GM12878 (cell line): ENCODE results near the gene SHISA3. TPM values are rescaled to one million over a fixed set of nuclear protein-coding genes. Genes with fewer than 3 reads are reported as not detected.

ENCODE experiments used
- ATAC-seq: fragments of 200-7000 bp; cut with Tn5 transposase; 3 replicates; pipeline ENCODE4 v1.9.1; 2020; ENCODE audit warnings: mild to moderate bottlenecking, moderate library complexity
- BruUV-seq: library from RNA; stranded (reverse); fragments of 400-500 nt; replicated peaks from 2 replicates; lab custom pipeline; 2021; lab: Mats Ljungman, UMichigan
- CTCF ChIA-PET: fragments of 300-600 bp; sonication (Branson Sonifier 250); formaldehyde crosslinking; extraction: SDS; loops from one replicate; lab custom pipeline; 2021; ENCODE audit warnings: inconsistent platforms; lab: Yijun Ruan, JAX
- POLR2A ChIA-PET: fragments of 350-600 bp; formaldehyde crosslinking; extraction: SDS; loops from one replicate; lab custom pipeline; 2021; ENCODE audit warnings: inconsistent platforms; lab: Charles Lee
- RAD21 ChIA-PET: fragments of 300-600 bp; sonication (Branson Sonifier 250); formaldehyde crosslinking; loops from one replicate; lab custom pipeline; 2023; ENCODE audit warnings: antibody characterized with exemption; ENCODE audit not compliant: unreplicated experiment; lab: Charles Lee
- SMC1A ChIA-PET: fragments of 300-600 bp; sonication (Branson Sonifier 250); formaldehyde crosslinking; loops from one replicate; lab custom pipeline; 2023; ENCODE audit not compliant: unreplicated experiment, uncharacterized antibody; lab: Charles Lee
- DNase-seq: peaks from one replicate; pipeline ENCODE4 v3.0.0-alpha.2; 2011; ENCODE audit warnings: low read depth, low spot score
- FAIRE-seq: peaks from 3 replicates; lab custom pipeline; 2011; peaks lifted over from hg19 to GRCh38; lab: Jason Lieb, UNC
- H2AFZ ChIP-seq: 2 replicates; pipeline ENCODE4 v1.6.0; 2011; ENCODE audit warnings: low read depth, low read length, control low read depth; ENCODE audit not compliant: control insufficient read depth
- H3K27ac ChIP-seq: 2 replicates; pipeline ENCODE4 v1.5.1; 2011; ENCODE audit warnings: control low read depth; ENCODE audit not compliant: control insufficient read depth, insufficient read depth
- H3K27me3 ChIP-seq, 2 experiments: replicated peaks in 1 of 2; 2 replicates each; pipeline versions ENCODE4 v1.6.0 to v1.6.1; 2011; ENCODE audit warnings: low read length in 1 of 2; ENCODE audit not compliant: control insufficient read depth in 2 of 2, insufficient read depth in 2 of 2
- H3K36me3 ChIP-seq, 2 experiments: 2 replicates each; pipeline ENCODE4 v1.5.1; 2011; ENCODE audit warnings: low read length in 1 of 2; ENCODE audit not compliant: control insufficient read depth in 2 of 2, insufficient read depth in 2 of 2
- H3K4me1 ChIP-seq: 2 replicates; pipeline ENCODE4 v1.6.1; 2011; ENCODE audit warnings: mild to moderate bottlenecking, low read length, moderate library complexity, mixed read lengths; ENCODE audit not compliant: control insufficient read depth, insufficient read depth
- H3K4me2 ChIP-seq: 2 replicates; pipeline ENCODE4 v1.6.0; 2011; ENCODE audit warnings: control low read depth; ENCODE audit not compliant: control insufficient read depth, insufficient read depth
- H3K4me3 ChIP-seq: fragments of 200-600 bp; sonication (generic); 2 replicates; pipeline ENCODE4 v1.5.1; 2016
- H3K79me2 ChIP-seq: 2 replicates; pipeline ENCODE4 v1.6.0; 2011; ENCODE audit warnings: low read length; ENCODE audit not compliant: control insufficient read depth, insufficient read depth
- H3K9ac ChIP-seq: 2 replicates; pipeline ENCODE4 v1.8.0; 2011; ENCODE audit warnings: low read length, control low read depth, mixed read lengths; ENCODE audit not compliant: control insufficient read depth, insufficient read depth
- H3K9me3 ChIP-seq: replicated peaks from 3 replicates; pipeline ENCODE4 v1.5.1; 2011; ENCODE audit warnings: mild to moderate bottlenecking, low read length; ENCODE audit not compliant: control insufficient read depth, insufficient read depth
- H4K20me1 ChIP-seq: 2 replicates; pipeline ENCODE4 v1.6.0; 2011; ENCODE audit not compliant: control insufficient read depth, insufficient read depth
- BHLHE40 ChIP-seq, 2 experiments: fragments of 450-650 bp in 1 of 2; IDR thresholded peaks; 2 replicates each; pipeline ENCODE4 v1.6.1; 2011 to 2017; ENCODE audit warnings: low read depth in 2 of 2, borderline replicate concordance in 1 of 2, improper control_type of control experiment in 1 of 2, low read length in 1 of 2, mild to moderate bottlenecking in 1 of 2
- BRCA1 ChIP-seq: IDR thresholded peaks from 2 replicates; pipeline ENCODE4 v1.6.1; 2011; ENCODE audit warnings: low read depth, low read length, improper control_type of control experiment
- CEBPB ChIP-seq, 2 experiments: fragments of 150-350 bp in 1 of 2; IDR thresholded peaks; 2 replicates each; pipeline ENCODE4 v1.6.1; 2012 to 2014; ENCODE audit warnings: low read depth in 2 of 2, low read length in 2 of 2, borderline replicate concordance in 1 of 2, inconsistent platforms in 1 of 2
- ETV6 ChIP-seq, 2 experiments: fragments of 450-650 bp in 1 of 2; IDR thresholded peaks in 1 of 2; conservative IDR thresholded peaks in 1 of 2; 2 replicates each; pipeline ENCODE4 v1.6.1; 2014; ENCODE audit warnings: antibody characterized with exemption in 1 of 2, borderline replicate concordance in 1 of 2, low read depth in 1 of 2, mild to moderate bottlenecking in 1 of 2, moderate library complexity in 1 of 2
- FOS ChIP-seq: IDR thresholded peaks from 3 replicates; pipeline ENCODE4 v1.6.1; 2011; ENCODE audit warnings: borderline replicate concordance; ENCODE audit not compliant: insufficient read length; ENCODE audit errors: extremely low read depth
- JUNB ChIP-seq: IDR thresholded peaks from 2 replicates; pipeline ENCODE4 v1.6.1; 2016; ENCODE audit warnings: antibody characterized with exemption, mild to moderate bottlenecking
- MYC ChIP-seq: IDR thresholded peaks from 2 replicates; pipeline ENCODE4 v1.6.1; 2011; ENCODE audit warnings: mild to moderate bottlenecking, low read length, moderate library complexity, inconsistent platforms; ENCODE audit not compliant: insufficient read depth, insufficient replicate concordance, insufficient read length, severe bottlenecking
- NFYB ChIP-seq: IDR thresholded peaks from 2 replicates; pipeline ENCODE4 v1.6.1; 2011; ENCODE audit warnings: low read depth, mild to moderate bottlenecking, low read length, improper control_type of control experiment, moderate library complexity; ENCODE audit not compliant: insufficient read depth
- ZBTB4 ChIP-seq: fragments of 450-650 bp; formaldehyde crosslinking; IDR thresholded peaks from 2 replicates; pipeline ENCODE4 v1.4.0; 2022; ENCODE audit warnings: mild to moderate bottlenecking, moderate library complexity
- WGBS: methylation state at CpG from one replicate; pipeline ENCODE4 v1.1.6; 2016; ENCODE audit warnings: low lambda C conversion rate; ENCODE audit not compliant: insufficient replicate concordance, insufficient coverage; ENCODE audit errors: missing lambda C conversion rate; 5-methylcytosine and 5-hydroxymethylcytosine counted together
- in situ Hi-C: fragments of 300-500 bp; cut with MboI; formaldehyde crosslinking; loops from 9 replicates; pipeline ENCODE4 v1.14.3; 2018; ENCODE audit warnings: mixed read lengths
- intact Hi-C: fragments of 100-400 bp; cut with micrococcal nuclease; formaldehyde crosslinking; loops from one replicate; pipeline ENCODE4 v1.14.2; 2022; ENCODE audit not compliant: unreplicated experiment
- polyA plus RNA-seq, 11 experiments: library from polyadenylated mRNA; depleted of rRNA in 4 of 11; unstranded in 6 of 11; stranded (reverse) in 5 of 11; fragments of >200 nt; fragmentation: Nextera tagmentation in 4 of 11; fragmentation: Illumina TruSeq in 1 of 11; extraction: Ambion mirVana in 4 of 11; extraction: Trizol in 1 of 11; gene quantifications; 1 replicate in 1 of 11; 2 replicates in 10 of 11; pipeline versions ENCODE4 v1.2.1 to v1.2.3, GENCODE V29; 2011 to 2016; ENCODE audit warnings: inconsistent platforms in 2 of 11, missing spikeins in 2 of 11, low read depth in 1 of 11
- total RNA-seq, 4 experiments: library from RNA; depleted of rRNA in 3 of 4; stranded (reverse); fragments of >200 nt in 3 of 4; fragmentation: Illumina TruSeq in 1 of 4; extraction: Trizol in 1 of 4; gene quantifications; 2 replicates each; pipeline versions ENCODE4 v1.2.1 to v1.2.3, GENCODE V29; 2013 to 2021

SHISA3 gene
- total and polyA plus RNA-seq, 10 of the 15 experiments (the other 5 are each of a cell fraction or from before 2014, with no cell fraction given): 0.03 to 7.2 (median 4.4) TPM

- in situ Hi-C loops (no loop called here), intact Hi-C loops (loop anchor here (5.0 kb wide), 1 partner anchor 77 kb away; no protein-coding TSS in a partner anchor)
- FAIRE-seq (no peak), ATAC-seq (no peak), DNase-seq (no peak)
- ChIA-PET POLR2A (no interaction called here), RAD21 (no interaction called here), CTCF (interaction anchor here (0.7 to 1.4 kb wide), 3 partner anchors 19 to 159 kb away, joined by 3 to 7 read pairs (median 5); no protein-coding TSS in a partner anchor), SMC1A (interaction anchor here (1.2 to 1.8 kb wide), 2 partner anchors 17 to 59 kb away, joined by 3 to 4 read pairs; no protein-coding TSS in a partner anchor)
- Histone ChIP-seq H2AFZ (no peak overlapping the region), H3K79me2 (no peaks in the 10 kb centered on the region), H3K4me3 (no peak overlapping the region), H3K9me3 (no peaks in the 10 kb centered on the region), H3K9ac (no peak overlapping the region), H3K27ac (no peak overlapping the region), H3K36me3 (peaks cover 2 to 21% of the 10 kb centered on the region in 2 experiments), H3K4me2 (no peak overlapping the region), H3K27me3 (no peaks in the 10 kb centered on the region), H4K20me1 (no peaks in the 10 kb centered on the region), H3K4me1 (no peaks in the 10 kb centered on the region)
- TF ChIP-seq ZBTB4 (CRISPR knock-in tag): no peak
- TF ChIP-seq BHLHE40 (IDR thresholded peaks at IDR 0.05; ENCODE audit: borderline replicate concordance in 1 of 2, low read depth in 2 of 2, low read length in 1 of 2): no peak
- no peak for TF ChIP-seq MYC
- TF ChIP-seq NFYB: no peak
- no peak for TF ChIP-seq FOS
- no peak for TF ChIP-seq JUNB
- TF ChIP-seq BRCA1: no peak
- TF ChIP-seq ETV6 (conservative IDR thresholded peaks at IDR 0.05 in 1 of 2, IDR thresholded peaks at IDR 0.05 in 1 of 2; ENCODE audit: borderline replicate concordance in 1 of 2, low read depth in 1 of 2): no peak
- TF ChIP-seq CEBPB (IDR thresholded peaks at IDR 0.05; ENCODE audit: borderline replicate concordance in 1 of 2, low read depth in 2 of 2, low read length in 2 of 2): no peak
- WGBS: 100% methylated on average over 4 of the region's 4 CpGs
- no TSS peak for BruUV-seq
Observed at GRCh38 chr4:42440083-42440482, 42.8 kb downstream of the SHISA3 start.
